ENCODE measurements around the gene NEB. TPM values are rescaled to one million over a fixed set of nuclear protein-coding genes. Genes with fewer than 3 reads are reported as not detected.
A peak's percentile ranks its signal among the peaks of the same experiment; 100 is the strongest.

NEB gene
- total and polyA plus RNA-seq, 2 of the 13 experiments (the other 11 are each of a cell fraction or from before 2014, with no cell fraction given) = 0.21 to 0.24 TPM

DNA sequence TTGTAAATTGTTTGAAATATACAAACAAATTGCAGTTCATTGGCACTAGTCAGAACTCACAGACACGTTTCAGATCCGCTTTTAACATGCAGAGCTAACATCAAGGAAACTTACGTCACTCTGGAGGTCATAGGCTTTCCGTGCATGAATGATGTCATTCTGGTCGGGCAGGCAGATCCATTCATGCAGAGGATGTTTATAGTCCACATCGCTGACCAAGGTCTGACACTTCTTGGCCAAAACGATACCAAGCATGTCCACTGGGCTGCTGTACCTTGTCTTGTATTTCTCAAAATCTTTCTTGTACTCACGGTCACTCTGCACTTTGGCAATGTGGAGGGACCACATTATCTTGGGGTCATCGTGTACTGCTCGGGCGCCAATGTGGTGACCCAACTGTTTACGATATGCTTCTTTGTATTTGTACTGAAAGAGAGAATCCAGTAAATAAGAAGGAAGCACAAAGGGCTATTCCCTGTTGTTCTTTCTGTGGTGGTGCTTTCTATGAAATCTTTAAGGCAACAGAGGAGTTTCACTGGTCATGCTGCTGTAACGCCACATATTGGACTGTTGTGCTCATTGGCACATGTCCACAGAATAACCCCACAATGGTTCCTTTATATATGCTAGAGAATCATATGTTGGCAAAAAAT lies 114.8 kb downstream of the NEB start (continued):
- TF ChIP-seq, protein P1, sequence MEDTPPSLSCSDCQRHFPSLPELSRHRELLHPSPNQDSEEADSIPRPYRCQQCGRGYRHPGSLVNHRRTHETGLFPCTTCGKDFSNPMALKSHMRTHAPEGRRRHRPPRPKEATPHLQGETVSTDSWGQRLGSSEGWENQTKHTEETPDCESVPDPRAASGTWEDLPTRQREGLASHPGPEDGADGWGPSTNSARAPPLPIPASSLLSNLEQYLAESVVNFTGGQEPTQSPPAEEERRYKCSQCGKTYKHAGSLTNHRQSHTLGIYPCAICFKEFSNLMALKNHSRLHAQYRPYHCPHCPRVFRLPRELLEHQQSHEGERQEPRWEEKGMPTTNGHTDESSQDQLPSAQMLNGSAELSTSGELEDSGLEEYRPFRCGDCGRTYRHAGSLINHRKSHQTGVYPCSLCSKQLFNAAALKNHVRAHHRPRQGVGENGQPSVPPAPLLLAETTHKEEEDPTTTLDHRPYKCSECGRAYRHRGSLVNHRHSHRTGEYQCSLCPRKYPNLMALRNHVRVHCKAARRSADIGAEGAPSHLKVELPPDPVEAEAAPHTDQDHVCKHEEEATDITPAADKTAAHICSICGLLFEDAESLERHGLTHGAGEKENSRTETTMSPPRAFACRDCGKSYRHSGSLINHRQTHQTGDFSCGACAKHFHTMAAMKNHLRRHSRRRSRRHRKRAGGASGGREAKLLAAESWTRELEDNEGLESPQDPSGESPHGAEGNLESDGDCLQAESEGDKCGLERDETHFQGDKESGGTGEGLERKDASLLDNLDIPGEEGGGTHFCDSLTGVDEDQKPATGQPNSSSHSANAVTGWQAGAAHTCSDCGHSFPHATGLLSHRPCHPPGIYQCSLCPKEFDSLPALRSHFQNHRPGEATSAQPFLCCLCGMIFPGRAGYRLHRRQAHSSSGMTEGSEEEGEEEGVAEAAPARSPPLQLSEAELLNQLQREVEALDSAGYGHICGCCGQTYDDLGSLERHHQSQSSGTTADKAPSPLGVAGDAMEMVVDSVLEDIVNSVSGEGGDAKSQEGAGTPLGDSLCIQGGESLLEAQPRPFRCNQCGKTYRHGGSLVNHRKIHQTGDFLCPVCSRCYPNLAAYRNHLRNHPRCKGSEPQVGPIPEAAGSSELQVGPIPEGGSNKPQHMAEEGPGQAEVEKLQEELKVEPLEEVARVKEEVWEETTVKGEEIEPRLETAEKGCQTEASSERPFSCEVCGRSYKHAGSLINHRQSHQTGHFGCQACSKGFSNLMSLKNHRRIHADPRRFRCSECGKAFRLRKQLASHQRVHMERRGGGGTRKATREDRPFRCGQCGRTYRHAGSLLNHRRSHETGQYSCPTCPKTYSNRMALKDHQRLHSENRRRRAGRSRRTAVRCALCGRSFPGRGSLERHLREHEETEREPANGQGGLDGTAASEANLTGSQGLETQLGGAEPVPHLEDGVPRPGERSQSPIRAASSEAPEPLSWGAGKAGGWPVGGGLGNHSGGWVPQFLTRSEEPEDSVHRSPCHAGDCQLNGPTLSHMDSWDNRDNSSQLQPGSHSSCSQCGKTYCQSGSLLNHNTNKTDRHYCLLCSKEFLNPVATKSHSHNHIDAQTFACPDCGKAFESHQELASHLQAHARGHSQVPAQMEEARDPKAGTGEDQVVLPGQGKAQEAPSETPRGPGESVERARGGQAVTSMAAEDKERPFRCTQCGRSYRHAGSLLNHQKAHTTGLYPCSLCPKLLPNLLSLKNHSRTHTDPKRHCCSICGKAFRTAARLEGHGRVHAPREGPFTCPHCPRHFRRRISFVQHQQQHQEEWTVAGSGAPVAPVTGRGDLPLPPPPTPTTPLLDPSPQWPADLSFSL (CRISPR knock-in tag; IDR thresholded peaks at IDR 0.05) = no peak
- TF ChIP-seq, protein P2, sequence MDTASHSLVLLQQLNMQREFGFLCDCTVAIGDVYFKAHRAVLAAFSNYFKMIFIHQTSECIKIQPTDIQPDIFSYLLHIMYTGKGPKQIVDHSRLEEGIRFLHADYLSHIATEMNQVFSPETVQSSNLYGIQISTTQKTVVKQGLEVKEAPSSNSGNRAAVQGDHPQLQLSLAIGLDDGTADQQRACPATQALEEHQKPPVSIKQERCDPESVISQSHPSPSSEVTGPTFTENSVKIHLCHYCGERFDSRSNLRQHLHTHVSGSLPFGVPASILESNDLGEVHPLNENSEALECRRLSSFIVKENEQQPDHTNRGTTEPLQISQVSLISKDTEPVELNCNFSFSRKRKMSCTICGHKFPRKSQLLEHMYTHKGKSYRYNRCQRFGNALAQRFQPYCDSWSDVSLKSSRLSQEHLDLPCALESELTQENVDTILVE (CRISPR knock-in tag; IDR thresholded peaks at IDR 0.05) = no peak
- TF ChIP-seq, protein P3, sequence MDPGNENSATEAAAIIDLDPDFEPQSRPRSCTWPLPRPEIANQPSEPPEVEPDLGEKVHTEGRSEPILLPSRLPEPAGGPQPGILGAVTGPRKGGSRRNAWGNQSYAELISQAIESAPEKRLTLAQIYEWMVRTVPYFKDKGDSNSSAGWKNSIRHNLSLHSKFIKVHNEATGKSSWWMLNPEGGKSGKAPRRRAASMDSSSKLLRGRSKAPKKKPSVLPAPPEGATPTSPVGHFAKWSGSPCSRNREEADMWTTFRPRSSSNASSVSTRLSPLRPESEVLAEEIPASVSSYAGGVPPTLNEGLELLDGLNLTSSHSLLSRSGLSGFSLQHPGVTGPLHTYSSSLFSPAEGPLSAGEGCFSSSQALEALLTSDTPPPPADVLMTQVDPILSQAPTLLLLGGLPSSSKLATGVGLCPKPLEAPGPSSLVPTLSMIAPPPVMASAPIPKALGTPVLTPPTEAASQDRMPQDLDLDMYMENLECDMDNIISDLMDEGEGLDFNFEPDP (CRISPR knock-in tag; conservative IDR thresholded peaks at IDR 0.05) = 0 out of 2 replicates have a peak, but pooled peaks have one; percentile 40
- TF ChIP-seq, protein P4, sequence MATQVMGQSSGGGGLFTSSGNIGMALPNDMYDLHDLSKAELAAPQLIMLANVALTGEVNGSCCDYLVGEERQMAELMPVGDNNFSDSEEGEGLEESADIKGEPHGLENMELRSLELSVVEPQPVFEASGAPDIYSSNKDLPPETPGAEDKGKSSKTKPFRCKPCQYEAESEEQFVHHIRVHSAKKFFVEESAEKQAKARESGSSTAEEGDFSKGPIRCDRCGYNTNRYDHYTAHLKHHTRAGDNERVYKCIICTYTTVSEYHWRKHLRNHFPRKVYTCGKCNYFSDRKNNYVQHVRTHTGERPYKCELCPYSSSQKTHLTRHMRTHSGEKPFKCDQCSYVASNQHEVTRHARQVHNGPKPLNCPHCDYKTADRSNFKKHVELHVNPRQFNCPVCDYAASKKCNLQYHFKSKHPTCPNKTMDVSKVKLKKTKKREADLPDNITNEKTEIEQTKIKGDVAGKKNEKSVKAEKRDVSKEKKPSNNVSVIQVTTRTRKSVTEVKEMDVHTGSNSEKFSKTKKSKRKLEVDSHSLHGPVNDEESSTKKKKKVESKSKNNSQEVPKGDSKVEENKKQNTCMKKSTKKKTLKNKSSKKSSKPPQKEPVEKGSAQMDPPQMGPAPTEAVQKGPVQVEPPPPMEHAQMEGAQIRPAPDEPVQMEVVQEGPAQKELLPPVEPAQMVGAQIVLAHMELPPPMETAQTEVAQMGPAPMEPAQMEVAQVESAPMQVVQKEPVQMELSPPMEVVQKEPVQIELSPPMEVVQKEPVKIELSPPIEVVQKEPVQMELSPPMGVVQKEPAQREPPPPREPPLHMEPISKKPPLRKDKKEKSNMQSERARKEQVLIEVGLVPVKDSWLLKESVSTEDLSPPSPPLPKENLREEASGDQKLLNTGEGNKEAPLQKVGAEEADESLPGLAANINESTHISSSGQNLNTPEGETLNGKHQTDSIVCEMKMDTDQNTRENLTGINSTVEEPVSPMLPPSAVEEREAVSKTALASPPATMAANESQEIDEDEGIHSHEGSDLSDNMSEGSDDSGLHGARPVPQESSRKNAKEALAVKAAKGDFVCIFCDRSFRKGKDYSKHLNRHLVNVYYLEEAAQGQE (IDR thresholded peaks at IDR 0.05; ENCODE audit: borderline replicate concordance in 1 of 2, low read depth in 1 of 2, low read length in 2 of 2) = 0 out of 4 replicates have a peak, but pooled peaks of 1 of the 2 experiments have one; percentile 28
- no peak for TF ChIP-seq ZNF138 (CRISPR knock-in tag; IDR thresholded peaks at IDR 0.05; ENCODE audit: low read depth)
- TF ChIP-seq, protein P5, sequence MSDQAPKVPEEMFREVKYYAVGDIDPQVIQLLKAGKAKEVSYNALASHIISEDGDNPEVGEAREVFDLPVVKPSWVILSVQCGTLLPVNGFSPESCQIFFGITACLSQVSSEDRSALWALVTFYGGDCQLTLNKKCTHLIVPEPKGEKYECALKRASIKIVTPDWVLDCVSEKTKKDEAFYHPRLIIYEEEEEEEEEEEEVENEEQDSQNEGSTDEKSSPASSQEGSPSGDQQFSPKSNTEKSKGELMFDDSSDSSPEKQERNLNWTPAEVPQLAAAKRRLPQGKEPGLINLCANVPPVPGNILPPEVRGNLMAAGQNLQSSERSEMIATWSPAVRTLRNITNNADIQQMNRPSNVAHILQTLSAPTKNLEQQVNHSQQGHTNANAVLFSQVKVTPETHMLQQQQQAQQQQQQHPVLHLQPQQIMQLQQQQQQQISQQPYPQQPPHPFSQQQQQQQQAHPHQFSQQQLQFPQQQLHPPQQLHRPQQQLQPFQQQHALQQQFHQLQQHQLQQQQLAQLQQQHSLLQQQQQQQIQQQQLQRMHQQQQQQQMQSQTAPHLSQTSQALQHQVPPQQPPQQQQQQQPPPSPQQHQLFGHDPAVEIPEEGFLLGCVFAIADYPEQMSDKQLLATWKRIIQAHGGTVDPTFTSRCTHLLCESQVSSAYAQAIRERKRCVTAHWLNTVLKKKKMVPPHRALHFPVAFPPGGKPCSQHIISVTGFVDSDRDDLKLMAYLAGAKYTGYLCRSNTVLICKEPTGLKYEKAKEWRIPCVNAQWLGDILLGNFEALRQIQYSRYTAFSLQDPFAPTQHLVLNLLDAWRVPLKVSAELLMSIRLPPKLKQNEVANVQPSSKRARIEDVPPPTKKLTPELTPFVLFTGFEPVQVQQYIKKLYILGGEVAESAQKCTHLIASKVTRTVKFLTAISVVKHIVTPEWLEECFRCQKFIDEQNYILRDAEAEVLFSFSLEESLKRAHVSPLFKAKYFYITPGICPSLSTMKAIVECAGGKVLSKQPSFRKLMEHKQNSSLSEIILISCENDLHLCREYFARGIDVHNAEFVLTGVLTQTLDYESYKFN (CRISPR knock-in tag; conservative IDR thresholded peaks at IDR 0.05) = 0 out of 2 replicates have a peak, but pooled peaks have one; percentile 13
